ENCODE results near the gene SCAF1. TPM values are rescaled to one million over a fixed set of nuclear protein-coding genes. Genes with fewer than 3 reads are reported as not detected.
A peak's percentile ranks its signal among the peaks of the same experiment; 100 is the strongest.

Gene SCAF1
- total RNA-seq, 2 experiments from 2014 or later: 39.9 to 41.9 TPM

- CTCF ChIA-PET: interaction anchor here (0.6 to 1.8 kb wide), 7 partner anchors 8 to 133 kb away, joined by 3 to 5 read pairs (median 3); no protein-coding TSS in a partner anchor
- Mint-ChIP-seq H3K4me3 (peak overlapping the region; percentile 99), H3K9me3 (no peaks in the 10 kb centered on the region), H3K4me1 (ENCODE audit: low read depth) (peaks cover 40% of the 10 kb centered on the region), H3K27me3 (ENCODE audit: low read depth) (no peaks in the 10 kb centered on the region), H3K36me3 (ENCODE audit: low read depth) (peaks cover 5% of the 10 kb centered on the region), H3K27ac (peak overlapping the region; percentile 36)
- intact Hi-C loops (cut with micrococcal nuclease): loop anchor here (1.0 to 2.0 kb wide), 13 partner anchors 26 to 745 kb away; partner anchors contain the start of genes ALDH16A1, BCL2L12, FTL and IRF3
- DNase-seq: no peak
Measured at GRCh38 chr19:49639401-49640112, 2.5 kb upstream of the SCAF1 start.

- peak; percentile 100 for DNase-seq
- CTCF ChIA-PET: interaction anchor here (0.6 to 1.8 kb wide), 7 partner anchors 9 to 229 kb away, joined by 3 to 5 read pairs (median 3); no protein-coding TSS in a partner anchor
- Mint-ChIP-seq H3K27ac (peak within 1 kb of the TSS; percentile 99), H3K4me1 (ENCODE audit: low read depth) (peaks cover 43% of the 10 kb centered on the region), H3K4me3 (peak within 1 kb of the TSS; percentile 99), H3K27me3 (ENCODE audit: low read depth) (no peaks in the 10 kb centered on the region), H3K36me3 (ENCODE audit: low read depth) (peaks cover 5% of the 10 kb centered on the region), H3K9me3 (no peaks in the 10 kb centered on the region)
- intact Hi-C loops (cut with micrococcal nuclease): loop anchor here (1.0 to 2.0 kb wide), 13 partner anchors 25 to 744 kb away; partner anchors contain the start of genes ALDH16A1, BCL2L12, FTL and IRF3
Measured at GRCh38 chr19:49640113-49640898, 1.7 kb upstream of the SCAF1 start, which contains the start of gene RRAS. RRAS (minus strand) TSS chr19:49640143; CDS start chr19:49640098, 45 bp downstream.

GRCh38 chr19:49642492-49643035 is 555 bp downstream of the SCAF1 start:
- intact Hi-C loops (cut with micrococcal nuclease): loop anchor here (1.0 kb wide), 1 partner anchor 171 kb away; the partner anchor contains the start of gene FUZ
- Mint-ChIP-seq H3K27ac (peak overlapping the region; percentile 90), H3K4me3 (peak overlapping the region; percentile 99), H3K9me3 (no peaks in the 10 kb centered on the region), H3K27me3 (ENCODE audit: low read depth) (no peaks in the 10 kb centered on the region), H3K36me3 (ENCODE audit: low read depth) (peaks cover 14% of the 10 kb centered on the region), H3K4me1 (ENCODE audit: low read depth) (peaks cover 46% of the 10 kb centered on the region)
- no peak for DNase-seq
- CTCF ChIA-PET: interaction anchor here (0.6 to 1.4 kb wide), 2 partner anchors 30 to 56 kb away, joined by 5 to 6 read pairs; no protein-coding TSS in a partner anchor

- Mint-ChIP-seq H3K27ac (peak overlapping the region; percentile 32), H3K9me3 (no peaks in the 10 kb centered on the region), H3K27me3 (ENCODE audit: low read depth) (no peaks in the 10 kb centered on the region), H3K4me1 (ENCODE audit: low read depth) (peaks cover 40% of the 10 kb centered on the region), H3K4me3 (peak overlapping the region; percentile 99), H3K36me3 (ENCODE audit: low read depth) (peaks cover 14% of the 10 kb centered on the region)
- CTCF ChIA-PET: interaction anchor here (1.3 to 1.4 kb wide), 3 partner anchors 21 to 50 kb away, joined by 3 to 7 read pairs (median 6); no protein-coding TSS in a partner anchor
- intact Hi-C loops (cut with micrococcal nuclease): no loop called here
- peak; percentile 52 for DNase-seq
Measured at GRCh38 chr19:49643466-49643865, 1.5 kb downstream of the SCAF1 start.

GRCh38 chr19:49645592-49645991 is 3.6 kb downstream of the SCAF1 start:
- Mint-ChIP-seq H3K36me3 (ENCODE audit: low read depth) (peaks cover 14% of the 10 kb centered on the region), H3K9me3 (no peaks in the 10 kb centered on the region), H3K27ac (peak overlapping the region; percentile 30), H3K27me3 (ENCODE audit: low read depth) (no peaks in the 10 kb centered on the region), H3K4me1 (ENCODE audit: low read depth) (peaks cover 28% of the 10 kb centered on the region), H3K4me3 (no peak overlapping the region)
- intact Hi-C loops (cut with micrococcal nuclease): no loop called here
- DNase-seq: no peak
- CTCF ChIA-PET: interaction anchor here (1.4 kb wide), 1 partner anchor 28 kb away, joined by 5 read pairs; no protein-coding TSS in a partner anchor

- CTCF ChIA-PET: interaction anchor here (1.4 kb wide), 1 partner anchor 27 kb away, joined by 5 read pairs; no protein-coding TSS in a partner anchor
- no peak overlapping the region for H3K4me3 Mint-ChIP-seq
Measured at GRCh38 chr19:49645995-49646394, 4.0 kb downstream of the SCAF1 start.

GRCh38 chr19:49646586-49646985 is 4.6 kb downstream of the SCAF1 start:
- intact Hi-C loops (cut with micrococcal nuclease): no loop called here
- H3K36me3 Mint-ChIP-seq (ENCODE audit: low read depth): peaks cover 16% of the 10 kb centered on the region
- H3K4me1 Mint-ChIP-seq (ENCODE audit: low read depth): peaks cover 28% of the 10 kb centered on the region
- no peak overlapping the region for H3K4me3 Mint-ChIP-seq
- no peak overlapping the region for H3K27ac Mint-ChIP-seq
- H3K27me3 Mint-ChIP-seq (ENCODE audit: low read depth): no peaks in the 10 kb centered on the region
- no peaks in the 10 kb centered on the region for H3K9me3 Mint-ChIP-seq
- CTCF ChIA-PET: no interaction called here
- no peak for DNase-seq

More at GRCh38 chr19:49645995-49646394, 4.0 kb downstream of the SCAF1 start:
- Mint-ChIP-seq H3K9me3 (no peaks in the 10 kb centered on the region), H3K36me3 (ENCODE audit: low read depth) (peaks cover 16% of the 10 kb centered on the region), H3K4me1 (ENCODE audit: low read depth) (peaks cover 28% of the 10 kb centered on the region), H3K27me3 (ENCODE audit: low read depth) (no peaks in the 10 kb centered on the region), H3K27ac (no peak overlapping the region)
- intact Hi-C loops (cut with micrococcal nuclease): no loop called here
- no peak for DNase-seq

GRCh38 chr19:49651029-49651819 is 9.2 kb downstream of the SCAF1 start:
- no peaks in the 10 kb centered on the region for H3K4me1 Mint-ChIP-seq (ENCODE audit: low read depth)
- DNase-seq: no peak
- H3K27ac Mint-ChIP-seq: no peak overlapping the region
- peaks cover 16% of the 10 kb centered on the region for H3K36me3 Mint-ChIP-seq (ENCODE audit: low read depth)
- CTCF ChIA-PET: no interaction called here
- intact Hi-C loops (cut with micrococcal nuclease): no loop called here
- H3K27me3 Mint-ChIP-seq (ENCODE audit: low read depth): no peaks in the 10 kb centered on the region
- H3K9me3 Mint-ChIP-seq: no peaks in the 10 kb centered on the region
- no peak overlapping the region for H3K4me3 Mint-ChIP-seq

- Mint-ChIP-seq H3K27ac (no peak overlapping the region), H3K27me3 (ENCODE audit: low read depth) (no peaks in the 10 kb centered on the region), H3K36me3 (ENCODE audit: low read depth) (peaks cover 16% of the 10 kb centered on the region), H3K9me3 (no peaks in the 10 kb centered on the region), H3K4me1 (ENCODE audit: low read depth) (no peaks in the 10 kb centered on the region), H3K4me3 (no peak overlapping the region)
- intact Hi-C loops (cut with micrococcal nuclease): no loop called here
- CTCF ChIA-PET: no interaction called here
- DNase-seq: no peak
Measured at GRCh38 chr19:49651820-49652550, 10.0 kb downstream of the SCAF1 start.

- Mint-ChIP-seq H3K4me3 (no peak overlapping the region), H3K4me1 (ENCODE audit: low read depth) (no peaks in the 10 kb centered on the region), H3K36me3 (ENCODE audit: low read depth) (peaks cover 18% of the 10 kb centered on the region), H3K9me3 (no peaks in the 10 kb centered on the region), H3K27me3 (ENCODE audit: low read depth) (no peaks in the 10 kb centered on the region), H3K27ac (no peak overlapping the region)
- intact Hi-C loops (cut with micrococcal nuclease): no loop called here
- CTCF ChIA-PET: no interaction called here
- no peak for DNase-seq
Measured at GRCh38 chr19:49652551-49653465, 10.8 kb downstream of the SCAF1 start.

Data from activated naive CD4-positive, alpha-beta T cell treated with anti-CD3 and anti-CD28 coated beads for 36 hours (primary cell).